Lung (tissue), 12 donors: Measurements from ENCODE around the gene TENM4. TPM values are rescaled to one million over a fixed set of nuclear protein-coding genes. Genes with fewer than 3 reads are reported as not detected.
A peak's percentile ranks its signal among the peaks of the same experiment; 100 is the strongest.

ENCODE experiments used
- ATAC-seq: fragments of 200-7000 bp; cut with Tn5 transposase; one replicate; pipeline ENCODE4 v1.9.1; 2020; ENCODE audit warnings: moderate number of reproducible peaks; ENCODE audit not compliant: insufficient read depth, low FRiP score
- DNase-seq, 3 donors: peaks; one replicate each; pipeline ENCODE4 v3.0.0-alpha.2; 2013 to 2017
- H3K27ac ChIP-seq, 2 donors: one replicate each; pipeline ENCODE4 v1.5.1; 2013; ENCODE audit warnings: mild to moderate bottlenecking in 2 of 2, moderate library complexity in 2 of 2, control low read depth in 1 of 2, inconsistent platforms in 1 of 2, low read depth in 1 of 2, low read length in 1 of 2
- H3K27me3 ChIP-seq, 3 donors: one replicate each; pipeline ENCODE4 v1.5.1; 2013; ENCODE audit warnings: low read length in 2 of 3; ENCODE audit not compliant: control insufficient read depth in 3 of 3, insufficient read depth in 3 of 3
- H3K36me3 ChIP-seq, 4 donors: one replicate each; pipeline ENCODE4 v1.5.1; 2013; ENCODE audit warnings: low read length in 4 of 4, mild to moderate bottlenecking in 1 of 4, moderate library complexity in 1 of 4; ENCODE audit not compliant: control insufficient read depth in 4 of 4, insufficient read depth in 4 of 4
- H3K4me1 ChIP-seq, 5 donors: one replicate each; pipeline ENCODE4 v1.5.1; 2013; ENCODE audit warnings: low read length in 5 of 5, mild to moderate bottlenecking in 2 of 5, moderate library complexity in 1 of 5; ENCODE audit not compliant: control insufficient read depth in 5 of 5, insufficient read depth in 5 of 5
- H3K4me3 ChIP-seq: one replicate; pipeline ENCODE4 v1.5.1; 2013; ENCODE audit warnings: mild to moderate bottlenecking, control low read depth, moderate library complexity
- H3K9ac ChIP-seq, 2 donors: one replicate each; pipeline ENCODE4 v1.5.1; 2013; ENCODE audit warnings: low read length in 2 of 2, control low read depth in 1 of 2; ENCODE audit not compliant: insufficient read depth in 1 of 2
- H3K9me3 ChIP-seq, 4 donors: one replicate each; pipeline ENCODE4 v1.5.1; 2013; ENCODE audit warnings: low read length in 3 of 4, mild to moderate bottlenecking in 1 of 4, moderate library complexity in 1 of 4; ENCODE audit not compliant: control insufficient read depth in 4 of 4, insufficient read depth in 3 of 4
- WGBS, 2 donors: extraction: QIAGEN DNeasy Blood & Tissue Kit; methylation state at CpG; one replicate each; pipeline ENCODE4 v1.1.7; 2013; 5-methylcytosine and 5-hydroxymethylcytosine counted together
- polyA plus RNA-seq, 2 donors: library from polyadenylated mRNA; stranded (reverse); fragments of 200-250 nt; gene quantifications; one replicate each; pipeline ENCODE4 v1.2.1, GENCODE V29; 2013
- total RNA-seq, 2 donors: library from RNA; depleted of rRNA in 1 of 2; stranded (reverse); fragments of >200 nt in 1 of 2; gene quantifications; one replicate each; pipeline ENCODE4 v1.2.1, GENCODE V29; 2014 to 2021
- TF ChIP-seq, protein P1 (sequence below): IDR thresholded peaks from 2 replicates; pipeline ENCODE4 v1.5.1; 2012; ENCODE audit warnings: mild to moderate bottlenecking; ENCODE audit errors: control extremely low read depth, extremely low read depth
- donor health status: control.
- donor health status: control.
- donor health status: Bipolar disorder and iron deficiency.
- donor health status: healthy.
- donor health status: DM: yes; HTN: yes; CAD: no.

TENM4 gene
- total and polyA plus RNA-seq, 4 donors, result 0.28 to 16.4 (median 3.2) TPM

DNA sequence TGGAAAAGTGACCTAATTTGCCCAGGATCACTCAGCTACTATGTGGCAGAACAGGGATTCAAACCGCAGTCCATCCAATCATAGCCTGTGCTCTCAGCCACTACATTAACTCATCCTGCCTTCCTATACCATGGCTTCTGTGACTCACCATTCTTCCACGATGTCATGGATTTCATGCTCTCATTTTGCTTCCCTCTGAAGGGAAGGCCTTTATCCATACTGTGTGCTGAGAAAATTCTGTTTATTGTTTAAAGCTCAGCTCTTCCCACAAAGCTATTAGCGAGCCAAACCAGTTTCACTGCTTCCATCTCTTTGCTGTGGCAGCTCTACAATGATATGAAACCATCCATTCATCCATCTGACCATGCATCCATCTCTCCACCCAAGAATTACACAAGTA, 289.9 kb downstream of the TENM4 start:
- H3K36me3 ChIP-seq, result no peaks in the 10 kb centered on the region
- H3K4me1 ChIP-seq, result no peaks in the 10 kb centered on the region
- no peak overlapping the region for H3K4me3 ChIP-seq
- 50 to 62% methylated on average over 3 of the region's 3 CpGs for WGBS, 2 donors
- no peak overlapping the region for H3K9ac ChIP-seq
- no peaks in the 10 kb centered on the region for H3K27me3 ChIP-seq
- ATAC-seq, result no peak
- DNase-seq, result no peak
- no peak overlapping the region for H3K27ac ChIP-seq
- TF ChIP-seq, protein P1, sequence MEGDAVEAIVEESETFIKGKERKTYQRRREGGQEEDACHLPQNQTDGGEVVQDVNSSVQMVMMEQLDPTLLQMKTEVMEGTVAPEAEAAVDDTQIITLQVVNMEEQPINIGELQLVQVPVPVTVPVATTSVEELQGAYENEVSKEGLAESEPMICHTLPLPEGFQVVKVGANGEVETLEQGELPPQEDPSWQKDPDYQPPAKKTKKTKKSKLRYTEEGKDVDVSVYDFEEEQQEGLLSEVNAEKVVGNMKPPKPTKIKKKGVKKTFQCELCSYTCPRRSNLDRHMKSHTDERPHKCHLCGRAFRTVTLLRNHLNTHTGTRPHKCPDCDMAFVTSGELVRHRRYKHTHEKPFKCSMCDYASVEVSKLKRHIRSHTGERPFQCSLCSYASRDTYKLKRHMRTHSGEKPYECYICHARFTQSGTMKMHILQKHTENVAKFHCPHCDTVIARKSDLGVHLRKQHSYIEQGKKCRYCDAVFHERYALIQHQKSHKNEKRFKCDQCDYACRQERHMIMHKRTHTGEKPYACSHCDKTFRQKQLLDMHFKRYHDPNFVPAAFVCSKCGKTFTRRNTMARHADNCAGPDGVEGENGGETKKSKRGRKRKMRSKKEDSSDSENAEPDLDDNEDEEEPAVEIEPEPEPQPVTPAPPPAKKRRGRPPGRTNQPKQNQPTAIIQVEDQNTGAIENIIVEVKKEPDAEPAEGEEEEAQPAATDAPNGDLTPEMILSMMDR, result no peak
- peaks cover 0 to 2% (median 0%) of the 10 kb centered on the region in 4 donors for H3K9me3 ChIP-seq

DNA sequence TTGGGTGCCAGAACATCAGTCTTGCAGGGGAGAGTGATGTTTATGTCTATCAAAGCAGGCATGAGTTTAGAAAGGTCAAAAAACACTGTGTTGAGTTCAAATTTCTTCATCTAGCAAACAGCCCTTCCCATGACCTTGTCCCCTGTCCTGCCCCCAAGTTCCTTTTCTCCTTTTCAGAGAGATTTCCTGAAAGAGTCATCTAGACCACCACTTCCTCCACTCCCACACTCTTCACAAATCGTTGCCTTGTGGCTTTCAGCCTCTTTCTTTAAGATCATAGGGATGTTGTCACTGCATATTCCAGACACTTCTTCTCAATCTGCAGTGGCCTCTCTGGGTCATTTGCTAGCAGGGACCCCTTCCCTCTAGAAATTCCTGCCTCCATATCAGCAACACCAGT, 290.5 kb downstream of the TENM4 start:
- DNase-seq (no peak), ATAC-seq (no peak)
- WGBS, 2 donors, result 13 to 15% methylated on average over 1 of the region's 1 CpG
- Histone ChIP-seq H3K9me3 (peaks cover 0 to 2% (median 0%) of the 10 kb centered on the region in 4 donors), H3K27me3 (no peaks in the 10 kb centered on the region), H3K36me3 (no peaks in the 10 kb centered on the region), H3K4me3 (no peak overlapping the region), H3K9ac (no peak overlapping the region), H3K27ac (no peak overlapping the region), H3K4me1 (no peaks in the 10 kb centered on the region)
- TF ChIP-seq, protein P1, result no peak

GRCh38 chr11:79147731-79148130, 293.1 kb downstream of the TENM4 start:
- ATAC-seq (no peak), DNase-seq (no peak)
- Histone ChIP-seq H3K9ac (no peak overlapping the region), H3K27ac (no peak overlapping the region), H3K9me3 (peaks cover 0 to under 1% (median 0%) of the 10 kb centered on the region in 4 donors), H3K27me3 (no peaks in the 10 kb centered on the region), H3K36me3 (no peaks in the 10 kb centered on the region), H3K4me1 (no peaks in the 10 kb centered on the region), H3K4me3 (no peak overlapping the region)
- 65 to 93% methylated on average over 2 of the region's 2 CpGs for WGBS, 2 donors
- TF ChIP-seq, protein P1, result no peak

DNA sequence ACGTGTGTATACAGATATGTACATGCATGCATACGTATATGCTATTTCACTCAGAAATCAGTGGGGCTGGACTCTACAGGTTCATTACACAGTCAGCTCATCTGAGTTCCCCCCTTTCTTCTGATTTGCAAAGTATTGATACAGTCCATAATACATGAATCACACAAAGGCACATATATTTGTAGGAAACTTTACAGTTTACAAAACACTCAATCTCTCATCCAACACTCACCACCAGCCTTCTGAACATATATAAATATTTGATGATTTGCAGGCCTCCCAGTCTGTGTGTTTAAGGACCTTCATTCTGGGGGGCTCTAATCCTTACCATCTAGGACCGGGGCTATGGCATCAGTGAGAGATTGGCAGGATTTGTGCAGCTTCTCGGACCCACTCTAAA, 293.8 kb downstream of the TENM4 start:
- TF ChIP-seq, protein P1, result no peak
- H3K4me1 ChIP-seq, result no peaks in the 10 kb centered on the region
- H3K4me3 ChIP-seq, result no peak overlapping the region
- H3K36me3 ChIP-seq, result no peaks in the 10 kb centered on the region
- ATAC-seq (no peak), DNase-seq (peak in 2 of 3 donors; percentile 52 to 59)
- H3K9ac ChIP-seq, result no peak overlapping the region
- H3K27me3 ChIP-seq, result no peaks in the 10 kb centered on the region
- peaks cover 0 to 6% (median 0%) of the 10 kb centered on the region in 4 donors for H3K9me3 ChIP-seq
- WGBS, 2 donors, result 84 to 86% methylated on average over 4 of the region's 4 CpGs
- no peak overlapping the region for H3K27ac ChIP-seq
